WTC11 (cell line): ENCODE results near the gene FAM124A. TPM values are rescaled to one million over a fixed set of nuclear protein-coding genes. Genes with fewer than 3 reads are reported as not detected.

Experiments
- ATAC-seq: fragments of 200-7000 bp; cut with Tn5 transposase; 2 replicates; pipeline ENCODE4 v1.10.0; 2021; ENCODE audit warnings: mild to moderate bottlenecking, moderate library complexity
- CTCF ChIA-PET: fragments of 300-600 bp; sonication (Branson Sonifier 250); formaldehyde crosslinking; loops from one replicate; lab custom pipeline; 2021; ENCODE audit warnings: antibody characterized with exemption; lab: Charles Lee
- POLR2A ChIA-PET: fragments of 350-600 bp; sonication (Branson Sonifier 250); formaldehyde crosslinking; loops from one replicate; lab custom pipeline; 2021; ENCODE audit warnings: antibody characterized with exemption; lab: Charles Lee
- DNase-seq: peaks from one replicate; pipeline ENCODE4 v3.0.0; 2021; ENCODE audit warnings: low spot score
- H3K27ac Mint-ChIP-seq: 2 replicates; pipeline ENCODE4 v1.8.0; 2021; ENCODE audit warnings: mixed read lengths
- H3K27me3 Mint-ChIP-seq: 2 replicates; pipeline ENCODE4 v1.8.0; 2021; ENCODE audit warnings: low read depth, mild to moderate bottlenecking, moderate library complexity, mixed read lengths
- H3K36me3 Mint-ChIP-seq: 2 replicates; pipeline ENCODE4 v1.8.0; 2021; ENCODE audit warnings: mixed read lengths
- H3K4me1 Mint-ChIP-seq: 2 replicates; pipeline ENCODE4 v1.8.0; 2022; ENCODE audit warnings: mixed read lengths
- H3K4me3 Mint-ChIP-seq: 2 replicates; pipeline ENCODE4 v1.8.0; 2021; ENCODE audit warnings: mild to moderate bottlenecking, moderate library complexity, mixed read lengths
- H3K9me3 Mint-ChIP-seq: 2 replicates; pipeline ENCODE4 v1.8.0; 2021; ENCODE audit warnings: mixed read lengths
- CREB1 ChIP-seq: sonication (generic); formaldehyde crosslinking; IDR thresholded peaks from 2 replicates; pipeline ENCODE4 v1.8.0; 2023; ENCODE audit warnings: mild to moderate bottlenecking, missing genetic modification reagents
- CREM ChIP-seq: sonication (generic); formaldehyde crosslinking; IDR thresholded peaks from 2 replicates; pipeline ENCODE4 v1.8.1; 2022; ENCODE audit warnings: mild to moderate bottlenecking, missing genetic modification reagents, moderate library complexity
- FOXJ3 ChIP-seq: sonication (generic); formaldehyde crosslinking; IDR thresholded peaks from 2 replicates; pipeline ENCODE4 v1.9.0; 2021; ENCODE audit warnings: missing genetic modification reagents, mild to moderate bottlenecking, borderline replicate concordance
- MXD4 ChIP-seq: fragments of 250-450 bp; sonication (Bioruptor Pico); IDR thresholded peaks from 2 replicates; pipeline ENCODE4 v1.8.0; 2021; ENCODE audit warnings: mild to moderate bottlenecking, moderate library complexity, borderline replicate concordance
- NFYB ChIP-seq: sonication (generic); formaldehyde crosslinking; conservative IDR thresholded peaks from 2 replicates; pipeline ENCODE4 v1.8.0; 2022; ENCODE audit warnings: low read depth, missing genetic modification reagents
- PREB ChIP-seq: sonication (generic); formaldehyde crosslinking; IDR thresholded peaks from 2 replicates; pipeline ENCODE4 v1.8.1; 2022; ENCODE audit warnings: mild to moderate bottlenecking, missing genetic modification reagents, moderate library complexity, borderline replicate concordance
- SMAD3 ChIP-seq: sonication (generic); formaldehyde crosslinking; IDR thresholded peaks from 2 replicates; pipeline ENCODE4 v1.8.0; 2022; ENCODE audit warnings: missing genetic modification reagents, mild to moderate bottlenecking, borderline replicate concordance
- SMAD4 ChIP-seq: sonication (generic); formaldehyde crosslinking; IDR thresholded peaks from 2 replicates; pipeline ENCODE4 v1.8.0; 2022; ENCODE audit warnings: mild to moderate bottlenecking, missing genetic modification reagents
- SP1 ChIP-seq: sonication (generic); formaldehyde crosslinking; conservative IDR thresholded peaks from 2 replicates; pipeline ENCODE4 v1.8.1; 2022; ENCODE audit warnings: missing genetic modification reagents
- TEAD4 ChIP-seq: sonication (generic); formaldehyde crosslinking; IDR thresholded peaks from 2 replicates; pipeline ENCODE4 v1.8.0; 2022; ENCODE audit warnings: mild to moderate bottlenecking, missing genetic modification reagents
- USF1 ChIP-seq: sonication (generic); formaldehyde crosslinking; IDR thresholded peaks from 2 replicates; pipeline ENCODE4 v1.8.0; 2022; ENCODE audit warnings: mild to moderate bottlenecking, missing genetic modification reagents
- ZNF121 ChIP-seq: sonication (generic); formaldehyde crosslinking; IDR thresholded peaks from 2 replicates; pipeline ENCODE4 v1.8.0; 2023; ENCODE audit warnings: missing genetic modification reagents
- ZNF232 ChIP-seq: sonication (generic); formaldehyde crosslinking; IDR thresholded peaks from 2 replicates; pipeline ENCODE4 v1.8.0; 2022; ENCODE audit warnings: mild to moderate bottlenecking, missing genetic modification reagents
- total RNA-seq: library from RNA; stranded (reverse); gene quantifications from 3 replicates; pipeline ENCODE4 v1.2.3, GENCODE V29; 2021
- TF ChIP-seq, protein P1 (sequence below): sonication (generic); formaldehyde crosslinking; conservative IDR thresholded peaks from 2 replicates; pipeline ENCODE4 v1.8.1; 2023; ENCODE audit warnings: mild to moderate bottlenecking, low read depth, missing genetic modification reagents, moderate library complexity
- TF ChIP-seq, protein P2 (sequence below): sonication (generic); formaldehyde crosslinking; IDR thresholded peaks from 2 replicates; pipeline ENCODE4 v1.8.1; 2023; ENCODE audit warnings: mild to moderate bottlenecking, moderate library complexity, missing genetic modification reagents
- TF ChIP-seq, protein P3 (sequence below): fragments of 250-450 bp; sonication (Bioruptor Pico); IDR thresholded peaks from 2 replicates; pipeline ENCODE4 v1.9.0; 2021; ENCODE audit warnings: moderate library complexity, mild to moderate bottlenecking, inconsistent platforms, borderline replicate concordance
- TF ChIP-seq, protein P4 (sequence below): sonication (generic); formaldehyde crosslinking; IDR thresholded peaks from 2 replicates; pipeline ENCODE4 v1.8.0; 2022; ENCODE audit warnings: mild to moderate bottlenecking, missing genetic modification reagents
- TF ChIP-seq, protein P5 (sequence below): fragments of 250-450 bp; sonication (Bioruptor Pico); conservative IDR thresholded peaks from 2 replicates; pipeline ENCODE4 v1.9.0; 2021; ENCODE audit warnings: mild to moderate bottlenecking

Gene FAM124A
- total RNA-seq, 1 experiment from 2014 or later = 45.8 TPM

DNA sequence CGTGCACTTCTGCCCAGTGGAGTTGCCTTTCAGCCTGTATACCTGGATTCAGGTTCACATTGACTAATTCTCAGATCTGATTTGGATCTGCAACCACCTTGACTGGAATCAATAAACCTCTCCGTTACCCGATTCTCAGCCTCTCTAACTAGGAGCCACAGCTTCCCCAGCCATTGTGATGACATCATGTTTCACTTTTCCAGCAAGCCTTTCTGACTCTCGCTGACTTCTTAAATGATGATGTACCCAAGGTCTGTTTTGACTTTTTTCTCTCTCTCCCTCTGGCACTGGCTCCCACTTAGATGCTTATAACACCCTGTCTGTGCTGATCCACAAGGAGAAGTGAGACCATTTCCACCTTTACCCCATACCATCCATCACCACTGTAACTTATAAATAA lies 13.5 kb upstream of the FAM124A start:
- TF ChIP-seq, protein P1, sequence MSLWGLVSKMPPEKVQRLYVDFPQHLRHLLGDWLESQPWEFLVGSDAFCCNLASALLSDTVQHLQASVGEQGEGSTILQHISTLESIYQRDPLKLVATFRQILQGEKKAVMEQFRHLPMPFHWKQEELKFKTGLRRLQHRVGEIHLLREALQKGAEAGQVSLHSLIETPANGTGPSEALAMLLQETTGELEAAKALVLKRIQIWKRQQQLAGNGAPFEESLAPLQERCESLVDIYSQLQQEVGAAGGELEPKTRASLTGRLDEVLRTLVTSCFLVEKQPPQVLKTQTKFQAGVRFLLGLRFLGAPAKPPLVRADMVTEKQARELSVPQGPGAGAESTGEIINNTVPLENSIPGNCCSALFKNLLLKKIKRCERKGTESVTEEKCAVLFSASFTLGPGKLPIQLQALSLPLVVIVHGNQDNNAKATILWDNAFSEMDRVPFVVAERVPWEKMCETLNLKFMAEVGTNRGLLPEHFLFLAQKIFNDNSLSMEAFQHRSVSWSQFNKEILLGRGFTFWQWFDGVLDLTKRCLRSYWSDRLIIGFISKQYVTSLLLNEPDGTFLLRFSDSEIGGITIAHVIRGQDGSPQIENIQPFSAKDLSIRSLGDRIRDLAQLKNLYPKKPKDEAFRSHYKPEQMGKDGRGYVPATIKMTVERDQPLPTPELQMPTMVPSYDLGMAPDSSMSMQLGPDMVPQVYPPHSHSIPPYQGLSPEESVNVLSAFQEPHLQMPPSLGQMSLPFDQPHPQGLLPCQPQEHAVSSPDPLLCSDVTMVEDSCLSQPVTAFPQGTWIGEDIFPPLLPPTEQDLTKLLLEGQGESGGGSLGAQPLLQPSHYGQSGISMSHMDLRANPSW = no peak
- TF ChIP-seq PREB (CRISPR knock-in tag) = no peak
- TF ChIP-seq NFYB (CRISPR knock-in tag) = no peak
- TF ChIP-seq ZNF121 = no peak
- TF ChIP-seq MXD4 (CRISPR knock-in tag) = no peak
- no peak for TF ChIP-seq USF1 (CRISPR knock-in tag)
- TF ChIP-seq, protein P2, sequence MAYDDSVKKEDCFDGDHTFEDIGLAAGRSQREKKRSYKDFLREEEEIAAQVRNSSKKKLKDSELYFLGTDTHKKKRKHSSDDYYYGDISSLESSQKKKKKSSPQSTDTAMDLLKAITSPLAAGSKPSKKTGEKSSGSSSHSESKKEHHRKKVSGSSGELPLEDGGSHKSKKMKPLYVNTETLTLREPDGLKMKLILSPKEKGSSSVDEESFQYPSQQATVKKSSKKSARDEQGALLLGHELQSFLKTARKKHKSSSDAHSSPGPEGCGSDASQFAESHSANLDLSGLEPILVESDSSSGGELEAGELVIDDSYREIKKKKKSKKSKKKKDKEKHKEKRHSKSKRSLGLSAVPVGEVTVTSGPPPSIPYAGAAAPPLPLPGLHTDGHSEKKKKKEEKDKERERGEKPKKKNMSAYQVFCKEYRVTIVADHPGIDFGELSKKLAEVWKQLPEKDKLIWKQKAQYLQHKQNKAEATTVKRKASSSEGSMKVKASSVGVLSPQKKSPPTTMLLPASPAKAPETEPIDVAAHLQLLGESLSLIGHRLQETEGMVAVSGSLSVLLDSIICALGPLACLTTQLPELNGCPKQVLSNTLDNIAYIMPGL (CRISPR knock-in tag) = no peak
- TF ChIP-seq, protein P3, sequence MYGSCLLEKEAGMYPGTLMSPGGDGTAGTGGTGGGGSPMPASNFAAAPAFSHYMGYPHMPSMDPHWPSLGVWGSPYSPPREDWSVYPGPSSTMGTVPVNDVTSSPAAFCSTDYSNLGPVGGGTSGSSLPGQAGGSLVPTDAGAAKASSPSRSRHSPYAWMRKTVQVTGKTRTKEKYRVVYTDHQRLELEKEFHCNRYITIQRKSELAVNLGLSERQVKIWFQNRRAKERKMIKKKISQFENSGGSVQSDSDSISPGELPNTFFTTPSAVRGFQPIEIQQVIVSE (CRISPR knock-in tag) = no peak
- TF ChIP-seq SMAD3 (CRISPR knock-in tag) = no peak
- TF ChIP-seq CREB1 (CRISPR knock-in tag) = no peak
- TF ChIP-seq, protein P4, sequence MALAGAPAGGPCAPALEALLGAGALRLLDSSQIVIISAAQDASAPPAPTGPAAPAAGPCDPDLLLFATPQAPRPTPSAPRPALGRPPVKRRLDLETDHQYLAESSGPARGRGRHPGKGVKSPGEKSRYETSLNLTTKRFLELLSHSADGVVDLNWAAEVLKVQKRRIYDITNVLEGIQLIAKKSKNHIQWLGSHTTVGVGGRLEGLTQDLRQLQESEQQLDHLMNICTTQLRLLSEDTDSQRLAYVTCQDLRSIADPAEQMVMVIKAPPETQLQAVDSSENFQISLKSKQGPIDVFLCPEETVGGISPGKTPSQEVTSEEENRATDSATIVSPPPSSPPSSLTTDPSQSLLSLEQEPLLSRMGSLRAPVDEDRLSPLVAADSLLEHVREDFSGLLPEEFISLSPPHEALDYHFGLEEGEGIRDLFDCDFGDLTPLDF (CRISPR knock-in tag) = no peak
- TF ChIP-seq CREM = no peak
- no peak for TF ChIP-seq SP1 (CRISPR knock-in tag)
- no peak for TF ChIP-seq ZNF232
- H3K9me3 Mint-ChIP-seq = peaks cover 5% of the 10 kb centered on the region
- CTCF ChIA-PET = interaction anchor here (1.1 to 2.3 kb wide), 4 partner anchors 60 to 83 kb away, joined by 3 to 6 read pairs (median 3); no protein-coding TSS in a partner anchor
- POLR2A ChIA-PET = no interaction called here
- H3K27me3 Mint-ChIP-seq = peaks cover 17% of the 10 kb centered on the region
- no peak overlapping the region for H3K27ac Mint-ChIP-seq
- H3K4me1 Mint-ChIP-seq = peaks cover 43% of the 10 kb centered on the region
- DNase-seq = no peak
- no peak for ATAC-seq
- no peak overlapping the region for H3K4me3 Mint-ChIP-seq
- no peaks in the 10 kb centered on the region for H3K36me3 Mint-ChIP-seq

DNA sequence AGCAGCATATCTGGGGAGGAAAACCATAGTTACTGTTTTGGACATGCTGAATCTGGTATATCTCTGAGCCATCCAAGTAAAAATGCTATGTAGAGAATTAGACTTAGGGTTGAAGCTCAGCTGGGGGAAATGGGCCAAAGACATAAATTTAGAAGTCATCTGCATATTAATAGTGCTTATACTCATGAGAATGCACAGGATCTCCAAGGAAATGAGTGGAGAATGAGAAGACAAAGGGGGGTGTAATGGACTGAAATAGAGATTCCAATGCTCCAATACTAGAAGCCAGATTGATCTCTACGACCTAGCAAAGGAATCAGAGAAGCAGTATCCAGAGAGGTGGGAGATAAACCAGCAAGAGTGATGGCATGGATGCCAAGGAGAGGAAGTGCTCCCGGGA lies 10.3 kb upstream of the FAM124A start:
- peaks cover 50% of the 10 kb centered on the region for H3K4me1 Mint-ChIP-seq
- ATAC-seq (no peak; the same call in 1 of the 2 replicates), DNase-seq (no peak)
- TF ChIP-seq SMAD4 (CRISPR knock-in tag) = no peak
- no peak for TF ChIP-seq CREB1 (CRISPR knock-in tag)
- TF ChIP-seq TEAD4 = no peak
- TF ChIP-seq, protein P5, sequence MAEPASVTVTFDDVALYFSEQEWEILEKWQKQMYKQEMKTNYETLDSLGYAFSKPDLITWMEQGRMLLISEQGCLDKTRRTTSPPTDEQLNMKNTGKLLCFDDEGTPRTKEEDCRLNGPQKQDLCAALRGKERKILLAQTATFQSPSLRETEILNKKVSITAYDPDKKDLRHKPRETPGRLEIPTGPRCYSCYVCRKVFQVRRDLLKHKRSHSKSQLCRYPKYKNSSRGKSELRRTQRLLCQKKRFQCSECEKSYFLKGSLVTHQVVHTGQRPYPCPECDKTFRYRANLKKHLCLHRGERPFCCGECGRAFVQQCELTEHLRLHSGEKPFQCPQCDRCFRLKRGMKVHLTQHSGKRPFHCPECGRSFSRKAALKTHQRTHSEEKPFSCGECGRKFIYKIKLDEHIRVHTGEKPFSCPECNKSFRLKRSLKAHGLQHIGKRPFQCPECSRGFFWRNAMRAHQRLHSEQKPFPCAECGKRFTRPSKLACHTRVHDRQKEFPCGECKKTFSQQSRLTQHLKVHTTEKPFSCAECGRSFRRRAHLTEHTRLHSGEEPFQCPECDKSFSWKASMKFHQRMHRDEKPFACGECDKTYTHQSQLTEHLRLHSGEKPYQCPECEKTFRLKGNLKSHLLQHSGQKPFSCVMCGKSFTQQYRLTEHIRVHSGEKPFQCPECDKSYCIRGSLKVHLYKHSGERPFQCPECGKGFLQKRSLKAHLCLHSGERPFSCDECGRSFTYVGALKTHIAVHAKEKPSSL = no peak
- TF ChIP-seq FOXJ3 (CRISPR knock-in tag) = no peak
- TF ChIP-seq CREM = no peak
- POLR2A ChIA-PET = no interaction called here
- H3K27me3 Mint-ChIP-seq = peaks cover 14% of the 10 kb centered on the region
- CTCF ChIA-PET = no interaction called here
- H3K4me3 Mint-ChIP-seq = peak overlapping the region; percentile 4; the same call in 1 of the 2 replicates
- H3K36me3 Mint-ChIP-seq = peaks cover 6% of the 10 kb centered on the region
- peaks cover 12% of the 10 kb centered on the region for H3K9me3 Mint-ChIP-seq
- H3K27ac Mint-ChIP-seq = peak overlapping the region; percentile 6; the same call in 1 of the 2 replicates
